ENCODE results near the gene KRT16. TPM values are rescaled to one million over a fixed set of nuclear protein-coding genes. Genes with fewer than 3 reads are reported as not detected.
A peak's percentile ranks its signal among the peaks of the same experiment; 100 is the strongest.

Gene KRT16
- polyA plus RNA-seq, 1 donor (not counting 4 experiments of a cell fraction or from before 2014, with no cell fraction given), result 1,851 TPM

DNA sequence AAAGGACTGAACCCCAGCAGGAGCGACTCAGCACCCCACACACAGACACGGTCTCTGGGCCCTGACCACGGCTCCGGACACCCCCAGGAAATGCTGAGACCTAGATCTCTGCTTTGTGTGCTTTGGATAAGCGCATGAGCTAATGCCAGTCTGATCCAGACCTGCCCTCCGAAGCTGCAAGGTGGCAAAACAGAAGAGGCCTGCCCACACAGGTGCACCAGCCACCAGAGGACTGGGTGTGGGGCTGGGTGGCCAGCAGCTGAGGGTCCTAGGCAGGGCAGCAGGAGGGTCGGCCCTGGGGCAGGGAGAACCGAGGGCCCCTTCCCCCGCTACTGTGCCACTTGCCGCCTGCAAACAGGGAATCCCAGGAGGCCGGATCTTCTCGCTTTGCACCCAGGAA, 45.4 kb upstream of the KRT16 start:
- TF ChIP-seq EZH2 (IDR thresholded peaks at IDR 0.05; ENCODE audit: low read length), result no peak
- TF ChIP-seq, protein P1, sequence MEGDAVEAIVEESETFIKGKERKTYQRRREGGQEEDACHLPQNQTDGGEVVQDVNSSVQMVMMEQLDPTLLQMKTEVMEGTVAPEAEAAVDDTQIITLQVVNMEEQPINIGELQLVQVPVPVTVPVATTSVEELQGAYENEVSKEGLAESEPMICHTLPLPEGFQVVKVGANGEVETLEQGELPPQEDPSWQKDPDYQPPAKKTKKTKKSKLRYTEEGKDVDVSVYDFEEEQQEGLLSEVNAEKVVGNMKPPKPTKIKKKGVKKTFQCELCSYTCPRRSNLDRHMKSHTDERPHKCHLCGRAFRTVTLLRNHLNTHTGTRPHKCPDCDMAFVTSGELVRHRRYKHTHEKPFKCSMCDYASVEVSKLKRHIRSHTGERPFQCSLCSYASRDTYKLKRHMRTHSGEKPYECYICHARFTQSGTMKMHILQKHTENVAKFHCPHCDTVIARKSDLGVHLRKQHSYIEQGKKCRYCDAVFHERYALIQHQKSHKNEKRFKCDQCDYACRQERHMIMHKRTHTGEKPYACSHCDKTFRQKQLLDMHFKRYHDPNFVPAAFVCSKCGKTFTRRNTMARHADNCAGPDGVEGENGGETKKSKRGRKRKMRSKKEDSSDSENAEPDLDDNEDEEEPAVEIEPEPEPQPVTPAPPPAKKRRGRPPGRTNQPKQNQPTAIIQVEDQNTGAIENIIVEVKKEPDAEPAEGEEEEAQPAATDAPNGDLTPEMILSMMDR (optimal IDR thresholded peaks at IDR 0.05 in 1 of 3, IDR thresholded peaks at IDR 0.05 in 1 of 3, conservative IDR thresholded peaks at IDR 0.05 in 1 of 3; ENCODE audit: extremely low read depth in 1 of 3, insufficient read depth in 2 of 3, low read length in 3 of 3), result no peak
- peak overlapping the region; percentile 9 for H3K4me2 ChIP-seq (ENCODE audit: control insufficient read depth, extremely low read depth, insufficient read depth, low read depth, low read length)
- peak overlapping the region; percentile 97 for H3K9ac ChIP-seq (ENCODE audit: control insufficient read depth, extremely low read depth, insufficient read depth, low read length)
- H3K9me3 ChIP-seq (ENCODE audit: control insufficient read depth, low read depth, low read length), result no peaks in the 10 kb centered on the region
- peaks cover 88% of the 10 kb centered on the region for H3K4me1 ChIP-seq (ENCODE audit: control insufficient read depth, extremely low read depth, insufficient read depth, low read length)
- DNase-seq (ENCODE audit: low read depth, low spot score) (no peak), FAIRE-seq (peak; percentile 13)
- peak overlapping the region; percentile 100 for H3K27ac ChIP-seq (ENCODE audit: control insufficient read depth, insufficient read depth, low read length)
- H3K36me3 ChIP-seq (ENCODE audit: control insufficient read depth in 2 of 2, extremely low read depth in 1 of 2, insufficient read depth in 2 of 2, low read length in 2 of 2), result no peaks in the 10 kb centered on the region
- no peaks in the 10 kb centered on the region for H3K27me3 ChIP-seq (ENCODE audit: control insufficient read depth, extremely low read depth, insufficient read depth, low read length)
- H2AFZ ChIP-seq (ENCODE audit: control insufficient read depth, low read length), result no peak overlapping the region
- no peaks in the 10 kb centered on the region for H3K79me2 ChIP-seq (ENCODE audit: control insufficient read depth, insufficient read depth, low read length)
- dilution Hi-C loops (cut with MboI; ENCODE audit: extremely low pct_ligation_motif_present, low sequenced_read_pairs), result no loop called here
- H3K9me1 ChIP-seq (ENCODE audit: control insufficient read depth, extremely low read depth, insufficient read depth, low read length), result peaks cover 2% of the 10 kb centered on the region
- no peaks in the 10 kb centered on the region for H4K20me1 ChIP-seq (ENCODE audit: control insufficient read depth, extremely low read depth, insufficient read depth, low read length)
- no peak overlapping the region for H3K4me3 ChIP-seq (ENCODE audit: control insufficient read depth in 2 of 3, extremely low read depth in 1 of 3, insufficient read depth in 2 of 3, low read depth in 1 of 3, low read length in 3 of 3)

DNA sequence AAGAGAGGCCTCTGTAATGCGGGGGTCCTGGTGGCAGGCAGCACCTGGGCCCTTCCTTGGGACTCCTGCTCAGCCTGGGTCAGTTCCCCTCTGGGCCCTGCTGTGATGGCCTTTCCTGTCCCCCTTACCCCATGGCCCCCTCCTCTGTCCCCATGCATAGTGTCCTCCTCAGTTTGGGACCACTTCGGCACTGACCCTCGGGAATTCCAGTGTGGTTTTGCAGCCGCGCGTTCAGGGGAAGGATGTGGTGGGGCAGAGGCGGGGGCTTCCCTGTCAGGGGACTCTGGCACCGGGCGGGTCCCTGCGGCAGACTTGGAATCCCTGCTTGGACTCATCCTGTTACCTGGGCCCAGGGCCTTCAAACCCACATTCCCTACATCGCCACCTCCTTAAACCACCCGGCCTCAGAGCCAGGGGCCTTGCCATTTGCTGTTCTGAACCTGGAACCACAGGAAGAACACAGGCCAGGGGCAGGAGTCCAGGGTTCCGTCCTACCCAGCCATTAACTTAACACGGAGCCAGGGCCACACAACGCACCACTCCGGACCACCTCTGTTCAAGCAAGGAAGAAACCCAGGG, 44.7 kb upstream of the KRT16 start:
- Histone ChIP-seq H3K9me3 (ENCODE audit: control insufficient read depth, low read depth, low read length) (no peaks in the 10 kb centered on the region), H3K79me2 (ENCODE audit: control insufficient read depth, insufficient read depth, low read length) (no peaks in the 10 kb centered on the region), H3K4me2 (ENCODE audit: control insufficient read depth, extremely low read depth, insufficient read depth, low read depth, low read length) (peak overlapping the region; percentile 67), H3K36me3 (ENCODE audit: control insufficient read depth in 2 of 2, extremely low read depth in 1 of 2, insufficient read depth in 2 of 2, low read length in 2 of 2) (no peaks in the 10 kb centered on the region), H4K20me1 (ENCODE audit: control insufficient read depth, extremely low read depth, insufficient read depth, low read length) (no peaks in the 10 kb centered on the region), H3K9ac (ENCODE audit: control insufficient read depth, extremely low read depth, insufficient read depth, low read length) (peak overlapping the region; percentile 97), H3K27ac (ENCODE audit: control insufficient read depth, insufficient read depth, low read length) (peak overlapping the region; percentile 100), H3K4me1 (ENCODE audit: control insufficient read depth, extremely low read depth, insufficient read depth, low read length) (peaks cover 89% of the 10 kb centered on the region), H3K27me3 (ENCODE audit: control insufficient read depth, extremely low read depth, insufficient read depth, low read length) (no peaks in the 10 kb centered on the region), H3K9me1 (ENCODE audit: control insufficient read depth, extremely low read depth, insufficient read depth, low read length) (peaks cover 2% of the 10 kb centered on the region), H2AFZ (ENCODE audit: control insufficient read depth, low read length) (no peak overlapping the region), H3K4me3 (ENCODE audit: control insufficient read depth in 2 of 3, extremely low read depth in 1 of 3, insufficient read depth in 2 of 3, low read depth in 1 of 3, low read length in 3 of 3) (no peak overlapping the region)
- dilution Hi-C loops (cut with MboI; ENCODE audit: extremely low pct_ligation_motif_present, low sequenced_read_pairs), result no loop called here
- DNase-seq (ENCODE audit: low read depth, low spot score), result no peak
- no peak for FAIRE-seq
- TF ChIP-seq, protein P1 (optimal IDR thresholded peaks at IDR 0.05 in 1 of 3, IDR thresholded peaks at IDR 0.05 in 1 of 3, conservative IDR thresholded peaks at IDR 0.05 in 1 of 3; ENCODE audit: extremely low read depth in 1 of 3, insufficient read depth in 2 of 3, low read length in 3 of 3), result no peak
- TF ChIP-seq EZH2 (IDR thresholded peaks at IDR 0.05; ENCODE audit: low read length), result no peak
